ENCODE measurements around the gene FFAR1.

The FFAR1 gene

GRCh38 chr19:35360880-35361420, 13.2 kb downstream of the FFAR1 start:
- H3K27ac ChIP-seq: no peak overlapping the region
- TF ChIP-seq ZFX (IDR thresholded peaks at IDR 0.05) (no peak), CTCF (conservative IDR thresholded peaks at IDR 0.05) (no peak)

GRCh38 chr19:35362261-35363000, 14.7 kb downstream of the FFAR1 start:
- TF ChIP-seq CTCF (conservative IDR thresholded peaks at IDR 0.05): no peak
- TF ChIP-seq ZFX (IDR thresholded peaks at IDR 0.05): no peak

GRCh38 chr19:35363001-35363590, 15.4 kb downstream of the FFAR1 start:
- H3K27ac ChIP-seq: no peak overlapping the region
- no peak for TF ChIP-seq CTCF (conservative IDR thresholded peaks at IDR 0.05)
- no peak for TF ChIP-seq ZFX (IDR thresholded peaks at IDR 0.05)

More at GRCh38 chr19:35362261-35363000, 14.7 kb downstream of the FFAR1 start:
- no peak overlapping the region for H3K27ac ChIP-seq

- no peak overlapping the region for H3K27ac ChIP-seq
- TF ChIP-seq CTCF (conservative IDR thresholded peaks at IDR 0.05) (no peak), ZFX (IDR thresholded peaks at IDR 0.05) (no peak)
These were observed 16.2 kb downstream of the FFAR1 start for GRCh38 chr19:35363711-35364425.

- H3K27ac ChIP-seq: no peak overlapping the region
- TF ChIP-seq CTCF (conservative IDR thresholded peaks at IDR 0.05) (no peak), ZFX (IDR thresholded peaks at IDR 0.05) (no peak)
These were observed 17.6 kb downstream of the FFAR1 start for GRCh38 chr19:35365303-35365702.

GRCh38 chr19:35368378-35368777, 20.7 kb downstream of the FFAR1 start:
- TF ChIP-seq ZFX (IDR thresholded peaks at IDR 0.05) (no peak), CTCF (conservative IDR thresholded peaks at IDR 0.05) (no peak)
- no peak overlapping the region for H3K27ac ChIP-seq

- TF ChIP-seq ZFX (IDR thresholded peaks at IDR 0.05) (no peak), CTCF (conservative IDR thresholded peaks at IDR 0.05) (no peak)
- H3K27ac ChIP-seq: no peak overlapping the region
These were observed 21.8 kb downstream of the FFAR1 start for GRCh38 chr19:35369522-35369921.

All from C4-2B (cell line).